ENCODE data around the gene OR2L13.
"Not testable (repeated sequence)": the region's sequence is repeated elsewhere in the genome, so short reads cannot be mapped to it uniquely, and the experiment has no call there.

OR2L13 gene, protein sequence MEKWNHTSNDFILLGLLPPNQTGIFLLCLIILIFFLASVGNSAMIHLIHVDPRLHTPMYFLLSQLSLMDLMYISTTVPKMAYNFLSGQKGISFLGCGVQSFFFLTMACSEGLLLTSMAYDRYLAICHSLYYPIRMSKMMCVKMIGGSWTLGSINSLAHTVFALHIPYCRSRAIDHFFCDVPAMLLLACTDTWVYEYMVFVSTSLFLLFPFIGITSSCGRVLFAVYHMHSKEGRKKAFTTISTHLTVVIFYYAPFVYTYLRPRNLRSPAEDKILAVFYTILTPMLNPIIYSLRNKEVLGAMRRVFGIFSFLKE

DNA sequence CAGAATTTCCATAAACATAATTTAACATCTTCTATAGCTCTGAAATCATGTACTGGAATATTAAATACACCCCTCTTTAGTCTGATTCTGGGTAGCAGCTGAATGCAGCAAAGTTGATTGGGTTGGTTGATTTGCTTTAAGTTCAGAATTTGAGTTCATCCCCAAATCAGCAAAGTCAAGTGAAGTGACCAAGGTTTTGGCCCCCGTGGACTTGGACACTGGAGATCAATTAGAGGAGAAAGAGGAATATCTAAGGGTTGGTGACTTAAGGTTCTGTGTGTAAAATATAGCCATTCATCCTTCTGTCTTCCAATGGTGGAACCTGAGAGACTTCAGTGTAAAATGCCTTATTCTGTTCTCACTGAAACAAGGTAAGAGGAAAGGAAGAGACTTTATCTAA is at the start of gene OR2L13:
Gene OR2L13 (plus strand): TSS at position 301 of the 400 bp plus-strand sequence. CDS start 4,192 bp downstream, outside the sequence.
- DNase-seq = no peak

DNA sequence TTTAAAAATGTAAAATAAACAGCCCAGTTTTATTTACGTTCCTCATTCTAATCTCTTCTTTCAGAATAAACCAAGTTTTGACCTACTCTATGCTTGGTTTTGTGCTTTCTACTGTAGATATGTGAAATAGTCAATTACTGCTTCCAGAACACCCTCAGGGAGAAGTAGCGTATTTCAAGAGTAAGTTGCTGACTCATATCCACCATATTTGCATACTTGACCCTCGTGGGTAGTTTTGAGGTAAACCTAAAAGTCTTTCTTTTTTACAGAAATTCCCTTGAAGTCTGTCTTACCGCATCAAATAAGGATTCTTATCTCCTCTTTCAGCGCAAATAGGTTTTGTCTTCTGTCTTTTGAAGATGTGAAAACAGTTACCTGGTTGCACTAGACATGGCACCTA is 49.8 kb upstream of the OR2L13 start:
- DNase-seq = no peak

DNA sequence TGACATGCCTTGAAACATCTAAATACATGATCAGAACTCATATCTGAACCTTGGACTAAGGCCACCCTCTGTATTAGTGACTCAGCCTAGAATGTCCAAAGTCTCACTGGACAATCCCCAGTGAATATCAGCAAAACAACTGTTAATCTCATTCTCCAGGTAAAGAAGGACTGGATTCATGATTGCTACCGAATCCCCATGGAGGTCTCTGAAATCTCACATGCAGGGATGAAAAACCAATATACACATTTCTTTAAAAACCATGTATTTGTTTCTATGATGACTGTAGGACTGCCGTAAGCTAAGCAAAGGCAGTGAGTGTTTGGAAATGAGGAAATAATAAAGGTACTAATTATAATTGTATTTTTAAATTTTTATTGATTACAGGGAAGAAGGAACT is 48.4 kb upstream of the OR2L13 start, which contains the start of gene OR2L3:
Gene OR2L3 (plus strand): TSS at position 301 of the 400 bp plus-strand sequence. CDS start 13,846 bp downstream, outside the sequence.
- no peak for DNase-seq

DNA sequence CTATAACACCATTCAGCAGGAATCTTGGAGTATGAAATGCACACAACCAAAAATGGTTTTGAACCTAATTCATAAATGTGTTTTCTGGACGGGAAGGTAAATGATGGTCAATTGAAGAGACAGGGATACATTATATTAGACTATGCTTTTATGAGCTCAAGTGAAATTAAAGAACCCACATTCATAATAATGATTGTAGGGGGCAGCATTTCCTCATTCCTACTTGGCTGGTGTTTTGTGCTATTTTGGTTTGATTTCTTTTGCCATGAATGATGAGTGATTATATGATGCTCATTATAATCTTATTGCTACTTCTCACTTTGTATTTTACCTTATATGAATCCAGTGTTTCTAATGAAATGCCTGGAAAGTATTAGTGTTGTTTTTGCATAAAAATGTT is 48.0 kb upstream of the OR2L13 start:
- DNase-seq = no peak

DNA sequence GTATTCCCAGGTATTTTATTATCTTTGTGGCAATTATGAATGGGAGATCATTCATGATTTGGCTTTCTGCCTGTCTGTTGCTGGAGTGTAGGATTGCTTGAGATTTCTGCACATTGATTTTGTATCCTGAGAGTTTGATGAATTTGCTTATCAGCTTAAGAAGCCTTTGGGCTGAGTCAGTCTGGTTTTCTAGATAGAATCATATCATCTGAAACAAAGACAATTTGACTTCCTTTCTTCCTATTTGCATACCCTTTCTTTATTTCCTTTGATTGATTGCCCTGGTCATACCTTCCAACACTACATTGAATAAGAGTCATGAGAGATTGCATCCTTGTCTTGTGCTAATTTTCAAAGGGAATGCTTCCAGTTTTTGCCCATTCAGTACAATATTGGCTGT is 40.3 kb upstream of the OR2L13 start:
- no peak for DNase-seq

DNA sequence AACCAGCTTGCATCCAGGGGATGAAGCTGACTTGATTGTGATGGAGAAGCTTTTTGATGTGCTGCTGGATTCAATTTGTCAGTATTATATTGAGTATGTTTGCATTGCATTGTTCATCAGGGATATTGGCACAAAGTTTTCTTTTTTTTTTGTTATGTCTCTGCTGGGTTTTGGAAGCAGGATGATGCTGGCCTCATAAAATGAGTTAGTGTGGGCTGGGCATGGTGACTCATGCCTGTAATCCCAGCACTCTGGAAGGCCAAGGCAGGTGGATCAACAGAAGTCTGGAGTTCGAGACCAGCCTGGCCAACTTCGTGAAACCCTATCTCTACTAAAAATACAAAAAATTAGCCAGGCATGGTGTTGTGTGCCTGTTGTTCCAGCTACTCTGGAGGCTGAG is 39.7 kb upstream of the OR2L13 start:
- DNase-seq = no peak

DNA sequence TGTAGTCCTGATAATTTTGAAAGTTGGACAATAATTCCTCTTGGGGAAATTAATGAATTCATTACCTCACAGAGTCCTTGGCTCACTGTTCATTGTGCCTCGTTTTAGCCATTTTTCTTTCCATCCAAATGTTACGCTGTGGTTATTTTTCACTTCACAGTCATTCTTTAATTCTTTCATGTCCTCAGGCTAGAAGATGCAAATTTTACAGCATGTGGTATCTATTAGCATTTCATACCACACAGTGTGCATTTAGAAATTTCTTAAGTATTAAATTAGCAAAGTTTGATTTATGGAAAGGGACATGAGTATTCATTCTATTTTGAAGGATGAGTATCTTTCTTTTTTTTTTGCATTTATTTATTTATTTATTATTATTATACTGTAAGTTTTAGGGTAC is 29.9 kb upstream of the OR2L13 start:
- no peak for DNase-seq

DNA sequence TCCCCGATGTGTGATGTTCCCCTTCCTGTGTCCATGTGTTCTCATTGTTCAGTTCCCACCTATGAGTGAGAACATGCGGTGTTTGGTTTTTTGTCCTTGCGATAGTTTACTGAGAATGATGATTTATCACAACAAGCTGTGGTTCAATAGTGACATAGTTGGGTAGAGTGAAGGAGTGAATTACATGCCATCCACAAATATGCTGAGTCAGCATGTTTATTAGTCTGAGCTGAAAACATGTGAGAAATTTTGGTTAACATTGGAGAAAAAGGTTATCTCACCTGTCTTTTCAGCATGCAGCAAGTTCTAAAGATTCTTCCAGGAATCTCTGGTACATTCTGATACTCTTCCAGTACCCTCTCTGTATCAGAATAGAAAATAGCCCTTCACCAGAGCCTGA is 29.4 kb upstream of the OR2L13 start:
- DNase-seq = no peak

DNA sequence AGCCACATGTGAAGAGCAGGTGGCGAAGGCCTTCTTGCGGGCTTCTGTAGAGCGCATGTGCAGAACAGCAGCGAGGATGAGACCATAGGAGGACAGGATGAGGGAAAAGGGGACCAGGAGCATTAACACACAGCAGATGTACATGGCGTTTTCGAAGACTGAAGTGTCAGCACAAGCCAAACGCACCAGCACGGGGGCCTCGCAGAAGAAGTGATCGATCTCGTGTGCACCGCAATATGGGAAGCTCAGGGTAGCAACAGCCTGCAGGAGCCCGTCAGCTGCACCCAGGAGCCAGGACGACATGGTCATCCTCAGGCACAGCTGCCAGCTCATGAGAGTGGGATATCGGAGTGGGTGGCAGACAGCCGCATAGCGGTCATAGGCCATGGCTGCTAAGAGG is 11.1 kb upstream of the OR2L13 start:
- DNase-seq = not testable (repeated sequence)

DNA sequence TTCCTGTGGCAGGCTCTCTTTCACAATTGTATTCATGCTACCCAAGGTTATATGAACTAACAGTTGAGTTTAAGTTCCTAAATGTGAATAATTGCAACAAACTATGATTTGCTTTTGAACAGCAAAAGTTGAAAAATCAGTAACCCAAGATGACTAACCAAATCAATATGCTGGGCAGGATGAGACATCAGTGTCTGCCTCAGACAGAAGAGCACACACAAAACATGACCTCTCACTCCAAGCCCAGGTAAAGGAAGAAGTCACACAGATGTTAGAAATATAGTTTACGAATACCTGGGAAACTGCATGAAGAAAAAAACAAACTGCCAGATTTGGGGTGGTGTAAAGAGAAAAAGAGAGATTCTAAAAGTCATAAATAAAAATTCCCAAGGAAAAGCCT is 3.5 kb downstream of the OR2L13 start:
- DNase-seq = no peak

DNA sequence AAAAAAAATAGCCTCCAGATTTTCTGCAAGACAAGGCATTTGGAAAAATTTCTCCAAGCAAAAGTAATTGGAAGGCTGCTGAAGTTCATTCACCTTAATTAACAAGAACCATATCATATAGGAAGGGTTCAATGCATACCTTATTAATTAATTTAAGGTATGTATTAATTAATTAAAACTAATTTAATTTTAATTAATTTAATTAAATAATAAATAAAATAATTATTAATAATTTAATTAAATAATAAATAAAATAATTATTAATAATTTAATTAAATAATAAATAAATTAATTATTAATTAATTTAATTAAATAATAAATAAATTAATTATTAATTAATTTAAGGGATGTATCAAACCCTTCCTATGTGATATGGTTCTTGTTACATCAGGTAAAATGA is 7.9 kb downstream of the OR2L13 start:
- no peak for DNase-seq

DNA sequence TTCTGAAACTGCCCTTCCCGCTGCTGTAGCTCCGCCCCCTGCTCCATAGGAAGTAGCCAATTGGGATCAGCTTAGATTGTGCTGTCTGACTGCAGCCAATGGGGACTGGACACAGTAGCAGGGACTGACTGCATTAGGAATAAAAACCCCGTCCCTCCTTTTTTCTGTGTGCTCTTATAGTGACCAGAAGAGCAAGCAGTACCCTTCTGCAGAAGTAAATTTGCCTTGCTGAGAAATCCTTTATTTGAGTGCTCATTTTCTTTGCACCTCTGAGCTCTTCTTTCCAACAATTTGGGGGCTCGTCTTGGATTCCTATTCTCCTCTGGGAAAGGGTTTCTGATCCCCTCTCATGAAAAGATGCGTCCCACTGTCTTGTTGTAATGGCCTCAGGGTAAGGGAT is 16.2 kb downstream of the OR2L13 start:
- no peak for DNase-seq

DNA sequence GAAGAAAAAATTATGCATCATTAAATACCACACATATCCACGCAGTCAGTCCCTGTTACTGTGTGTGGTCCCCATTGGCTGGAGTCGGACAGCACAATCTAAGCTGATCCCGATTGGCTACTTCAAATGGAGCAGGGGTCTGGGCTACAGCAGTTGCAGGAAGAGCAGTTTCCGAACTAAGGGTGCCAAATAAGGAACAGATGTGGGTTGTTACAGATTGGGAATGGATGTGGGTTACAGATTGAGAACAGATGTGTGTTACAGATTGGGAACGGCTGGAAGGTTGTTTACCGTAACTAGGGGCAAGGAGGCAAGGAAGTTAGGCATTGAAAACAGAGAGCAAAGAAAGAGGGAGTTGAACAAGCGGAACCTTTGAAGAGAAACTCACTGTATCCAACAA is 19.9 kb downstream of the OR2L13 start:
- no peak for DNase-seq

DNA sequence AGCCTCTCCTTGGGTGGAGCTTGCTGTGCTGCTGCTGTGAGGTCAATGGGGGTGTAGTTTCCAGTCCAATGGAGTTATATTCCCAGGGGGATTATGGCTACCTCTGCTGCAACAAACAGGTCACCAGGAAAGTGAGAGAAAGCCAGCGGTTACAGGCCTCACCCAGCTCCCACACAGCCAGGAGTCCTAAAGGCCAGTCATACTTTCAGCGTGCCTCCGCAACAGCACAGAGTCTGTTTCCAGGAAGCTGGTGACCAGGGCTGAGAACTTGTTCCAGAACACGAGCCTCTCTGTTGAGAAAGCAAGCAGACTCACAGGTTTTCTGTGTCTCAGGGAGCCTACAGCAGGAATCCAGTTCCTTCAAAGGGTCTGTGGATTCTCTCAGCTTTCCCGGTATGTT is 32.7 kb downstream of the OR2L13 start:
- DNase-seq = no peak

DNA sequence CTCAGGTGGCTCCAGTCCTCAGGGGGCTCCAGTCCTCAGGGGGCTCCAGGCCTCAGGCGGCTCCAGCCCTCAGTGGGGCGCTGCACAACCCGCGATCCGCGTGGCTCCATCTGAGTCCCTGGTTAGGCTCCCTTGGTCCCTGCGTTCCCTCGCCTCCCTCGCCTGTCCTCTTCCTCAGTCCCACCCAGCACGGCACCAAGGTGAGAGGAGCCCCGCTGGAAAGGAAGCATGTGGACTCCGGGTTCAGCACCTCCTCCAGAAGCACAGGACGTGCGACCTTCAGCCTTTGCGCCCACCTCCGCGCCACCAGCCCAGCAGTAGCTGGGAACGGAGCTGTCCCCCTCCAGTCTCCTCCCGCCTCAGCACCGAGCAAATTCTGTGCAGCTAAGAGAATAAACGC is 41.8 kb downstream of the OR2L13 start:
- no peak for DNase-seq

DNA sequence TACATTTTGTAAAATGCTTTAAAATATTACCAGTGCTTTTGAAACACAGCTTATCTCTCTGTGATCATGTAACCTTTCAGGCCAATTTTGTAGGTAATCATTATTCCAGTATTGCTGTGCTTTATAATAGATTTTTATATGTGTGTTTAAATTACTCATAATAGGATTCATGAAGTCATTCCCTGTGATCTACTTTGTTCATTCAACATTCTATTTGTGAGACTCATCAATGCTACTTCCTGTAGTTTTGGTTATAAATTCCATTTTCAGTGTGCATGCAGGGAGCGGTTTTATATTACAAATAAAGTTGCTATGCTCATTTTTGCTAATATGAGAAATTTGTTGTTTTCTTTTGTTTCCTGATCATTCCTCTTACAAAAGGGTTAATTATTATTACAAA is 45.9 kb downstream of the OR2L13 start:
- DNase-seq = no peak

DNA sequence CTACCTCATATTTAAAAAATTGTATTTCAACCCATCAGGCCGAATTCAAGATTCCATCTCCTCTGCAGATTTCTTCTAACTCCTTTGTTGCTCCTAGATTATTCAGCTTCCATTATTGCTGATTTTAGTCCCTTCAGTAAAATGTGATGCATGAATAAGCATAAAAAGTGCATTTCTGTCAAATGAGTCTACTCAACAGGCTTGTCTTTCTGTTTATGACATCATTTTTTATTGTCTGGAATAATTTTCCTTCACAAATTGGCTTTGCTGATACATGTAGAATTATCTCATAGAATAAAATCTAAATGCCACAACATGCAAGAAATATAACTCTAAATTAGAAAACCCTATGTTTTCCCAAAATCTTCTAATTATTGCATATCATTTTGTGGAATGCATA is 48.3 kb downstream of the OR2L13 start:
- DNase-seq = no peak

DNA sequence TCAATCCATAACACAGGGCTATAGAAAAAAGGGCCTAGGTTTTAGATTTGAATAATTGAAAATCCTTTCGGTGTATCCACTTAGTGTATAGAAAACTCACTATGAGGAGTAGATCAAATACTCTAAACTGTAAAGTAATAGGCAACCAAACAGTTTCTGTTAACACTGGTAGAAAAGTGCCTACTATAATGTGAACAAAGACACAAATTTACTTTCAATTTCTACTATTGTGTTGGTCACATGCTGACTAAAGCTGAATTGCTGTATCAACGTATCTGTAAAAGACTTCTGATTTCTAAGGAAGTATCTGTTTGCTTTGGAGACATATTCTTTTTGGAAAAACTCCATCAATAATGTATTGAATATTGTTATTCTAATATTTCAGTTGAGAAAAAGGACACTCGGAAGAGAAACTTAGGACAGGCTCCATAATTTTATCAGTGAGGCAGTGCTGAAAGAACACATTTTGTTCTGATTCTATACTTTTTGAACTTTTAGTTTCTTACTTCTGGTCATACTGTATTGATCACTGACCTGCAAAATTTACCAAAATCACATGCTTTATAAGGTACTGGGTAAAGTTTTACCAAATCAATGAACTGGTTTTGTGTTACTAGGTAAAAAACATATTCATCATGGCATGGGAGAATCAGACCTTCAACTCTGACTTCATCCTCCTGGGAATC is 49.7 kb downstream of the OR2L13 start, which contains the start of gene OR2M5:
Gene OR2M5 (plus strand): TSS at position 636 of the 686 bp plus-strand sequence. CDS start 0 bp downstream, at position 636.
- no peak for DNase-seq

Measured in stimulated activated CD4-positive, alpha-beta T cell treated with anti-CD3 and anti-CD28 coated beads, Interleukin-4, amount 100 ng/mL, for 24 hours (primary cell).